NK-92 treated with Interleukin-12 subunit alpha and Interleukin-12 subunit beta, amount 100 ng/mL, for 24 hours (cell line): ENCODE measurements around the gene SPATS2.
"Not testable (repeated sequence)": the region's sequence is repeated elsewhere in the genome, so short reads cannot be mapped to it uniquely, and the experiment has no call there.

ENCODE experiments used
- DNase-seq: peaks from one replicate; lab custom pipeline; 2025; lab: John Stamatoyannopoulos, UW

The SPATS2 gene

DNA sequence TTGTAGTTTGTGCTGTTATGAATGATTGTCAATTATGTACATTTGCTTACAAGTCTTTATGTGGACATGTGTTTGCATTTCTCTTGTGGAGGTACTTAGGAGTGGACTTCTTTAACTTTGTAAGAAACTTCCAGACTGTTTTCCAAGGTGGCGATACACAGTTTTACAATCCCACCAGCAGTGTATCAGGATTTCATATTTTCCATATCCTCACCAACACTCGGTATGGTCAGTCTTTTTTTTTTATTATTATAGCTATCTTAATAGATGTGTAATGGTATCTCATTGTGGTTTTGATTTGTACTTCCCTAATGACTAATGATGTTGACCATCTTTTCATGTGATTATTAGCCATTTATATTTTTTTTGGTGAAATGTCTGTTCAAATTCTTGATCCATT is 97.9 kb downstream of the SPATS2 start:
- no peak for DNase-seq

DNA sequence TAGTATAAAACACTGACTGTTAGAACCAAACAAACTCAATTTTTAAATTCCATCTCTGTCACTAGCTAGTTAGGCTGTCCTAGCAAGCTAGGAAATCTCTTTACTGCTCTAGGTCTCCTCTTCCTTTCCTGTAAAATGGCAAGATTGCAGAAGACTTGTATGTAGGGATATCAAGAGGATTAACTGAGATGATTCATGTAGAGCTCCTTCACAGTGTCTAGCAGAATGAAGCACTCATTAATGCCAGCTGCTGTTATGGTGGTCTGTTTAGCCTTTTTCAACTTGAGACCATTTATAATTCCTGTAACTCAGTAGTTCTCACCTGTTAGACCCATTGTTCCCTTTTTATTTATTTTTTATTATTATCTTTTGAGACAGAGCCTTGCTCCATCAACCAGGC is 103.7 kb downstream of the SPATS2 start:
- no peak for DNase-seq

DNA sequence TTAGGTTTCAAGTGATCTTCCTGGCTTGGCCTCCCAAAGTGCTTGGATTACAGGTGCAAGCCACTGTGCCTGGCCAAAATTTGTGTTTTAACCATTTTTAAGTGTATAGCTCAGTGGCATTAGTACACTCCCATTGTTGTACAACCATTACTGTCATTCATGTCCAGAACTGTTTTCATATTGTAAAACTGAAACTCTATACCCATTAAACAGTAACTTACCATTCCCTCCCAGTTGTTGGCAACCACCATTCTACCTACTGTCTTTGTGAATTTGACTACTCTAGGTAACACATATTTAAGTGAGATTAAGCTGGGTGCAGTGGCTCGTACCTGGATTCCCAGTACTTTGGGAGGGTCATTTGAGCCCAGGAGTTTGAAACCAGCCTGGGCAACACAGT is 104.3 kb downstream of the SPATS2 start:
- no peak for DNase-seq

DNA sequence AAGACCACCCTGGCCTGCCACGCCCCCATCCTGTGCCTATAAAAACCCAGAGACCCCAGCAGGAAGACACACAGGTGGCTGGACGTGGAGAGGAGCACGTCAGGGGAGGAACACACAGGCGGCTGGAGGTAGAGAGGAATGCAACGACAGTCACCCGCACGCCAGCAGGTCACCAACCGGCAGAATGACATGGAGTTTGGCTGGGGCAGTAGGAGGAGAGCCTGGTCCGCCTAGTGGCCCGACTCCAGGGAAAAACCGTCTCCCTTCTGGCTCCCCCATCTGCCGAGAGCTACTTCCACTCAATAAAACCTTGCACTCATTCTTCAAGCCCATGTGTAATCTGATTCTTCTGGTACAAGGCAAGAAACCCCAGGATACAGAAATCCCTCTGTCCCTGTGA is 108.8 kb downstream of the SPATS2 start:
- DNase-seq = no peak

DNA sequence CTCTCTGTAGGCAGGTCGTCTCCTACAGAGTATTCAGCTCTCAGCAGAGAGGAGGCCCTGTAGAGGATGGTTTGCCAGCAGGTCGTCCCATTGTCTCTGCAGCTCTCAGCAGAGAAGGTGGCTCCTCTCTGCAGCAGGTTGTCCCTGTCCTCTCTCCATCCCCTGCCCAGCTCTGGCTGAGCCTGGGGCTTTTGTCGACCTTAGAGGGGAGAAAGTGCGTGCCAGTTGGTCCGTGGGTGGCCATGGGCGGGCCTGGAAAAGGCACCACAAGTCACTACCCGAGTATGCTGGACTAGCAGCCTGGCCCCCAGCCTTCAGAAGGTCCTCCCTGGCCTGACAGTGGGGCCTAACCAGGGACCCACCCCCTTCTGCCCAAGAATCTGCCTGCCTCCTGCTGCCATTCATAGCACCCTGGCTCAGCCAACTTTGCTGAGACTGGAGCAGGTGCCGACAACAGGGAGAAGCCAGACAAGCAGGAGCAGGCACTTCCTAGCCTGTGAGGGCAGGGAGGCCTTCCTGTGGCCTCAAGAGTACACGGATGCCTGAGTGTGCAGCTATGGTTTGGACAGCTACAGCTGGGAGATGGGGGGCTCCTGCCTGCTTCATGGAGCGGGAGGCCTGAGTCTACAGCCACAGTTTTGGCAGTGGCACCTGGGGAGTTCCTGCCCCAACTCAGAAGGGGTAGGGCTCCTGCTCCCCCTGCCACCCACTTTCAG is 111.8 kb downstream of the SPATS2 start:
- DNase-seq = no peak

DNA sequence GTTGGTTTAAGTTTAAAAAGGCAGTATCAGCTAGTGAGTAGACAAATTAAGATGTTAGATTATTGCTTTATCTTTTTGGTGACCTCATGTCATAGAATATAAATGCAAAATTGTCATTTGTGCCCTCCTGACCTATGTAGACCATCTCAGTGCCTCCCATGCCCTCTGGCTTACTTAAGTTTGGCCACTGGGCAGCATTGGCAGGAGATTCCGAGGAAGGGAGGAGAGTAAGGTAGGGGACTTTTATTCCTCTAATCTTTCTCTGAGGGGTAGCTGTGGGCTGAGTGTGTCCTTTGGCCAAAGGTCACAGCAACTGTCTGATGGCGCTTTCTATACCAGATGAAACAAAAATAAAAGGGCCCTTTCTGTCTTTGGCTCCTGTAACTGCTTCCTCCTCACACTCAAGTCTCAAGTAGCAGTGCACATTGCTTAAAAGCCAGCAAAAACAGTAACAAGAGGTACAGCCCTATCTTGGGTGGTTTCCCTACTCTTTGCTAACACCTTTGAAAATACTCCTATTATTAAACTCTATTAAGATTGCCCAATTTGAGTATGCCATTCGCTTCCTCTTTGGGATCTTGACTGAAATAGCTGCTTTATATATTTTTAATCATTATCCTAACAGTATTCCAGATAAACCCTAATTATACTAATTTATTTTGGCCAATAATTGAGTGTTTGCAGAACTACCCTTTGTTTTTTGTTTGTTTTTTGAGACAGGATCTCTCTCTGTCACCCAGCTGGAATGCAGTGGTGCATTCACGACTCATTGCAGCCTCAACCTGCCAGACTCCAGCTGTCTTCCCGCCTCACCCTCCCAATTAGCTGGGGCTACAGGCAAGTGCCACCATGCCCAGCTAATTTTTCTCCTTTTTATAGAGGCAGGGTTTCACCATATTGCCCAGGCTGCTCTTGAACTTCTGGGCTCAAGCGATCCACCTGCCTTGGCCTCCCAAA is 115.1 kb downstream of the SPATS2 start:
- DNase-seq = no peak

DNA sequence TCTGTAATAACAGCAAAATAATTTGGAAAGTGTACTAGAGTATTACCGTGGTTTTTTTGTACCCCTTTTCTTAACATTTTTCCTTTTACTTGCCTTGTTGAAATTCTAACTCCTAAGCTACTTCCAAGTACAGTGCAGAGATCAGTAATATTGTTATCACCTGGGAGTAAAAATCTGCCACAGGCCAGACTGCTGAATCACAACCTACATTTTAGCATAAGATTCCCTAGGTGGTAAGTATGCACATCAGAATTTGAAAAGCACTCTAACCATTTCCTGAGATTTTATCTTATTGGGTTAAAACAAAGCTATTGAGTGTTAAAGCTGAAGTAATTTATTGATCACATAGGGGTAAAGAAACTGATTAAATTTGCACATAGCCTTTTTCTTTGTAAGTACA is 116.4 kb downstream of the SPATS2 start:
- DNase-seq = no peak

DNA sequence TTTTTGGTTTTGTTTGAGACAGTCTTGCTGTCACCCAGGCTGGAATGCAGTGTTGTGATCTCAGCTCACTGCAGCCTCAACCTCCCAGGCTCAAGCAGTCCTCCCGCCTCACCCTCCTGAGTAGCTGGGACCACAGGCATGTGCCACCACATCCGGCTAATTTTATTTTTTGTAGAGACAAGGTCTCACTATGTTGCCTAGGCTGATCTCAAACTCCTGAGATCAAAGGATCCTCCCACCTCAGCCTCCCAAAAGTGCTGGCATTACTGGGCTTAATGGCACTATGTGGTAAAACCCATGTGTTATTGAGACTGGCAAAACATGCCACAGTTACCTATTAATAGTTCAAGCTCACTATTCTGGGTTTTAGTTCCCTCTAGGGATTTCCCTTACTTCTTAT is 120.3 kb downstream of the SPATS2 start:
- no peak for DNase-seq

DNA sequence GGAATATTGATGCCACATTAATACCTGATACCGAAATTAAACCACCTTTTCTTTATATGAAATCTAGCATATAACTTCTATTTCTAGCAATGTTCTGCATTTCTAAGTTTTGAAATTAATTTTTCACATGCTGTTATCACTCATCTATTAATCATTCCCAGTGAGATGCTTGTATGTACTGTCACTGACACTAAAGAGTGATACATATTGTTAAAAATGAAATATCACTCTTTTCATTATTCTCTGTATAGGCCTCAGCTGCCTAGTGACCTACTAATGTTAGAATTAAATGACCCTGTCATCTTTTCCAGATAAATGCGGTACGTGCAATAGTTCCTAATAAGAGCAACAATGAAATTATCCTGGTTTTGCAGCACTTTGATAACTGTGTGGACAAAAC is 121.9 kb downstream of the SPATS2 start:
- DNase-seq = no peak

DNA sequence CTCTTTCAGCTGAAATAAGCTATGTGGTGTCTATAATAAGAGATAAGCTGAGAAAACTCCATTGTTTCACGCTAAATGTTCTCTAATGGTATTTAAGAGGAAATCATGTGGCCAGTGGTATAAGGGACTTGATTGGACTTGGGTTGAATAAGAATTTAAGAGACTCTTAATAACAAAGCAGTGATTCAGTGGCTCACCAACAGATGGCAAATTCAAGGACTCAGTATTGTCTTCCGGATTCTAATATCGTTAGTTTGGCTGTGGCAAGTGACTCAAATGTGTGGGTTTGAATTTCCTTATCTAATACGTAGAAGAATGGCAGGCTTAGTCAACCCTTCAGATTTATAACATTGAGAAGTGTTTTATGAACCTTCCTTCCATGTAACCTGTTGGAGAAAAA is 122.5 kb downstream of the SPATS2 start:
- DNase-seq = no peak

DNA sequence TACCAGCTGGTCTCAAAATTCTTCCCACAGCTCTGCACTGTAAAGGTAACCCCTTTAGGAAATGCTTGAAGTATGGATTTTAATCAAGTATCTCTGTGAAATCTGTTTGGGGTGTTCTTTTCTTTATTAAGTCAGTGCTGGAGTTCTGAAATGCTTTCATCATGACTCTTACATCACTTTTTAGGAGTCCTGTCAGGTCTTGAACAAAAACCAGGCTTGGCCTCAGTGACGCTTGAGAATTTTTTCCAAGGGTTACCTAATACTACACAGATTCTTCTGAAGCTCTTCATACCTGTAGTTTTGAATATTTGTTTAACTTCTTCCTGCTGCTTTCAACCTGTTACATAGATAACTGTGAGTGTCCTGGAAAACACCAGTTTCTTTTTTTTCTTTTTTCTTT is 124.6 kb downstream of the SPATS2 start:
- no peak for DNase-seq

DNA sequence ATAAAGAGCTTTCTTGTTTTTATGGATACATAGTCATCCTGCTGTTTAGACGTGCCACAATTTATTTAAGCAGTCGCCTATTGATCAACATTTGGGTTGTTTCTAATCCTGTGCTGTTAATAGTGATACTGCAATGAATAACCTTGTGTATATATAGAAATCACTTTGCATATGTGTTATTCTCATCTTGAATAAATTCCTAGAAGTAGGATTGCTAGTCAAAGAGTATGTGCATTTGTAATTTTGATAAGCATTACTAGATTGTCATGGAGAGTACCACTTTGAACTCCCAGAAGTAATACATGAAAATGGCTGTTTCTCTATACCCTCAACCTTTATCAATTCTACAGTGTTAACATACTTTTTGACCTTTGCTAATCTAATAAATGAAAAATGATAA is 126.6 kb downstream of the SPATS2 start:
- DNase-seq = no peak

DNA sequence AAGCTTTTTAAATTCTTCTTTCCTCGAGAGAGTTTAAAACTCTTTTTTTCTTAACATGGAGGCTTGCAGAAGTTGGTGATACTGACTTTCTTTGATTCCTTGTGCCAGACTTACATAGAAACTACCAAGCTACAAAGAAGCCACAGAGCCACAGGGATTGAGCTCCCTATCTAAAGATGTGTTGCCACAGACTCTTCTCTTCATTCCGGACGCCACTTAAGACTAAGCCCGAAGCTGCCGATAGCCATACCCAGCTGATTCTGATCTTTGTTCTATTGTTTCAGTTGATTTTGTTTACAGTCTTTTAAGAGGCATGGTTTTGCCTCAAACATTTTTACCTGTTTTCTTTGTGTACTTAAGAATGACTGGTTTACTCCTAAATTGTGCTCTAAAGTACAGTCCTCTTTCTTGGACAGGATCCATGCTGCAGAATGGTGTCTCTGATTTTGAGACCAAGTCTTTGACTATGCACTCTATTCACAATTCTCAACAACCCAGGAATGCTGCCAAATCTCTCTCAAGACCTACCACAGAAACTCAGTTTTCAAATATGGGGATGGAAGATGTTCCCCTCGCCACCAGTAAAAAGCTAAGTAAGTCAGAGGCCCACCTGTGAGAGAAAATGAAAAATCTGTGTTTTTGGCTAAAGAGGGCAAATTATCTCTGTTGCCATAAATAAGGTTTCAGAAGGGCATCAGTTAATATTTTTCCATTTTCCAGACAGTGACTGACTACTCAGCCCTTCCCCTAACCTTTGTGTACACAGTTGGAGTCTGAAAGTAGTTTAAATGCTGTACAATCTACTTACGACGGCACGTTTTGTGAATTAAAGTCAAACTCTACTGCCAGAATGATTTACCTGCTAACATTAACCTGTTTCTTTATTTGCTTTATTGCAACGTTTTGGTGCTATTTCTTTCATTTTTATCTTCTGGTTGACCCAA is 129.4 kb downstream of the SPATS2 start:
- no peak for DNase-seq

DNA sequence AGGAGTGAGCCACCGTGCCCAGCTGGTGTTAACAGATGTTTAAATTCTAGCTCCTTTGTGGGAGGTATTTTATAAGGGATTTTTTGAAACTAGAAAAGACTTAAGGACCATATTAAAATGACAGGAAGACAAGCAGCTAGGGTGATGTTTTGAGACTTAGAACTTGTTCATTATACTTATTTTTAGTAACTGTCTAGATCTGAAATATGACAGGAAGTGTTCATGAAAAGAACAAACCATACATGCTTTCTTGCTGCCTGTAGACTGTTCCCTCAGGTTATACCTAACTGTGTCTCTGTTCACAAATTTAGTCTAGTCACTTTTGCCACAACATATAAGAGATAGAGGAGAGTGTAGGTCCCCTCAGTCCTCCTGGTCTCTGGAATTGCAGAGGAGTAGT is 134.6 kb downstream of the SPATS2 start:
- DNase-seq = no peak

DNA sequence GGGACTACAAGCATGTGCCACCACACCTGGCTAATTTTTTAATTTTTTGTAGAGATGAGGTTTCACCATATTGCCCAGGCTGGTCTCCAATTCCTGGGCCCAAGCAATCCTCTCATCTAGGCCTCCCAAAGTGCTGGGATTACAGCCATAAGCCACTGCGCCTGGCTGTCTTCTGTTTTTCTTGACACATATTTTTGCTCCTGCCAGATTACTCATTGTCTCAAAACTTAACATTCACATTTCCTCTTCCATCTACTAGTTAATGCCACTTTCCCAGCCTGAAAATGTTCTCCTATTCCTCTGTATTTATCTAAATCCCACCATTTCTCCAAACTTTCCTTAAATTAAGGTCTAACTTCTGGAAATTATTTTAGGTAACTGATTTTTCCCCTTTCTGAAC is 135.3 kb downstream of the SPATS2 start:
- DNase-seq = no peak

DNA sequence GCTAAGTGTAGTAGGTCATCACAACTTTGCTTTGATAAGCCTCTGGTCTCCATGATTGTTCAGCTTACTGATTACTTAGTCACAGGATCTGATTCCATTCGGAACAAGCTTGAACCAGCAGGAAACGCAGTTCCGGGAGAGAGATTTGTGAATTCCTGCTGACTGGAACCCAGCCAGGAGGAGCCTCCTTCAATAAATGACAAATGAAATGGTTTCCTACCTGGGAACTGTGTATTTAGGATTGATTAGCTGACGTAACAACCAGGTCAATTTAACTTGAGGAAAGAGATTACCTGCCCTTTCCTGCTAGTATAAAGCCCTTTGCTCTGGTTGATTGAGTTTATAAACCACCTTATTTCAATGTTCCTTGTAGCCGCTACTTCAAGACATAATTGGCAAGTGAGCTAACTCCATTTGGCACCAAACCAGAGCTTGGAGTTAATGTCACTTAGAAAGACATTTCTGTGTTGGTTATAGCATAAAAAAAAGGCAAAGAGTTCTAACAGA is 136.5 kb downstream of the SPATS2 start:
- DNase-seq = no peak

DNA sequence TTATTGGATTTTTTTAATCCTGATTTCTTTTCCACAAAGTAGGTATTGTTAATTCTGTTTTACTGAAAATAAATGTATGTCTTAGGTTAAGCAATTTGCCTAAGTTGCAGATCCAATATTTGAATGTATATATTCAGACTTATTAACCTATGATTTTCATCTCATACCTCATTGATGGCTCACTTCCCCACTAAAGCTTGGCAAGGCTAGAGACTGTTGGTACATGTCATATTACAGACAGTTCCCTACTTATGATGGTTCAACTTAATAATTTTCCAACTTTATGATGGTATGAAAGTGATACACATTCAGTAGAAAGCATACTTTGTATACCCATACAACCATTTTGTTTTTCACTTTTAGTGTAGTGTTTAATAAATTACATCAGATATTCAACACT is 138.4 kb downstream of the SPATS2 start:
- DNase-seq = no peak

DNA sequence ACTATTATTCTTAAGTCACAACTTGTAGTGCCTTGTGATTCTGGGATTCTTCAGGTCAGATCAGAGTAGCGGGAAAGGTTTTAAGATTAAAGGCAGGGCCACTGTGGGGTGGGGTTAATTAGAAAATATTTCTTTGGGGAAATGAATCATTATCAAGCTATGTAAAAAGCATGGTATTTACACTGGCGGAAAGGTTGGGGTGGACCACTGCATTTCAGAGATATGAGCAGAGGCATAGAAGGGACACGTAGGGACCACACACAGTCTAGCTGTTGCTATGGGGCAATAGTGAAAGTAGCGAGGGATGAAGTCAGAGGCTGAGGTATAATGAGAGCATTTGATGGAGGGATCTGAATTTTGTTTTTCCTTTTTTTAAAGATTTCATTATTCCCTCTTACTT is 139.9 kb downstream of the SPATS2 start:
- DNase-seq = no peak

DNA sequence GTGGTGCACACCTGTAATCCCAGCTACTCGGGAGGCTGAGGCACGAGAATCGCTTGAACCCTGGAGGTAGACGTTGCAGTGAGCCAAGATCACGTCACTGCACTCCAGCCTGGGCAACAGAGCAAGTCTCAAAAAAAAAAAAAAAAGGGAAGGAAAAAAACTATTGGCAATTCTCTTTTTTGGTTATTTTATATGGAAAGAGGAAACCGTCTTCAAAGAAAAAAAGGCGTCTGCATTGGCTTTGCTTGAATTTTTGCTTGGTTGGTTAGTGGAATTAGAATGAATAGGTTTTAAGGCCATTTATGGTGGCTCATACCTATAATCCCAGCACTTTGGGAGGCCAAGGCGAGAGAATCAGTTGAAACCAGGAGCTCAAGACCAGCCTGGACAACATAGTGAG is 142.4 kb downstream of the SPATS2 start:
- DNase-seq = not testable (repeated sequence)

DNA sequence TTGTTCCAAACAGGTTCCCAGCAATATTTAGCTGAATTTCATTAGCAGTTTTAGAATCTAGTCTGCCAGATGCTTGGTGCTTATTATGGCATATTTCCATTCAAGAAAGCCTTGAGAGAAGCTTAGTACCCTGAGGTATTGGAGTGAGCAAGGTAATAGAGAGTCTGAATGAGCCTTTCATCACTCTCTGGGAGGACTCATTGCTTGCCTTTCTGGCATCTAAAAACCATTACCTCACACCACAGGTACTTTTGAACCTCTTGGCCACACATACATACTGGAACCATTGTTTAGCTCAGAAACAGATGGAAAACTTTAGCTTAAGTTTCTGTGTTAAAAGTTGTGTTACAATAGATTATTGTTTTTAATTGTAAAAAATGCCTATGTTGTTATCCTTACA is 144.1 kb downstream of the SPATS2 start:
- no peak for DNase-seq

DNA sequence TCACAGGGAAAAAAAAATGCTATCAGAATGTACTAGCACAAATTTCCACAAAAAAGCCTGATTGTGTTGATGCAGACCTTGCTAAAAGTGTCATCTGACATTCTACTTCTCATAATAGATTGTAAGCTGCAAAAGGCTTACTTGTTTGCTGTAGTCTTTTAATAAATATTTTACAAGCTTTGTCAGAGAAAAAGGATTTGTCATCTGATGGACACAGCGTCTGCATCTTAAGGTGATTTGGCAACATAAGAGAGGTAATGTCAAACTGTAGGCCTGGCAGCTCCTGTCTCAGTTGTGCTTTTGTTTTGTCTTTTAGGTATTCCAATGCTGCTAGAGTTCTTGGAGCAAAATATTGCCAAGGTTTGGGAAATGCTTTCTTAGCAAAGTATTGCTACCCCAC is 145.3 kb downstream of the SPATS2 start:
- DNase-seq = no peak

DNA sequence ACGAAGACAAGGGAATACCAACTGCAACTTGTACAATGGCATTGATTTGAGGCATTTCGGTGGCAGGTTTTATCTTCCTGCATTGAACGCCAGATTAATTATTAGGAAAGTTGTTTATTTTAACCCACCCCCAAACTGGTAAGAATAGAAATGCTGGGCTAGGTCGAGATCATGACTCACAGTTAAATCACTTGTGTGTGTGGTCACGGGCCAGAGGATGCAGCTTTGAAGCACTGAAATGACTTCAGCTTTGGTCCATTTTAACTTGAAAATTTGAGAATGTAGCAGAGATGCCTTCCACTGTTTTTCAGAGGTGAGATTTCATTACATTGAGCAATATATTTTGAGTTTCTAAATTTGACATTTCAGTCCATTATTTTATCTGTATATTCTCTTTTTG is 148.0 kb downstream of the SPATS2 start:
- DNase-seq = peak; percentile 25
